ENCODE measurements around the gene UCKL1. TPM values are rescaled to one million over a fixed set of nuclear protein-coding genes. Genes with fewer than 3 reads are reported as not detected.

Gene UCKL1
- total RNA-seq, 4 donors from 2014 or later, result 16.6 to 31.0 (median 24.1) TPM

GRCh38 chr20:63913768-63914167, 42.4 kb downstream of the UCKL1 start:
- WGBS, result 96% methylated on average over 12 of the region's 12 CpGs
- Histone ChIP-seq H3K4me3 (no peak overlapping the region), H3K4me1 (peaks cover 9 to 41% (median 32%) of the 10 kb centered on the region in 4 donors), H3K36me3 (peaks cover 0 to 13% (median 11%) of the 10 kb centered on the region in 4 donors), H3K27me3 (no peaks in the 10 kb centered on the region), H3K9me3 (no peaks in the 10 kb centered on the region), H3K27ac (replicated peaks in 1 of 4) (no peak overlapping the region)
- no peak for TF ChIP-seq POLR2A (IDR thresholded peaks at IDR 0.05; ENCODE audit: low read depth)
- TF ChIP-seq EP300 (IDR thresholded peaks at IDR 0.05), result no peak
- no peak for TF ChIP-seq POLR2AphosphoS5 (IDR thresholded peaks at IDR 0.05)
- no peak for TF ChIP-seq CTCF (IDR thresholded peaks at IDR 0.05)
- intact Hi-C loops (cut with DNase I), result loop anchor here (5.0 kb wide), 1 partner anchor 59 kb away; no protein-coding TSS in a partner anchor
- no peak for DNase-seq (ENCODE audit: extremely low spot score)

- H3K4me1 ChIP-seq, result peaks cover 26 to 46% (median 35%) of the 10 kb centered on the region in 4 donors
- H3K27me3 ChIP-seq, result no peaks in the 10 kb centered on the region
- no peak overlapping the region for H3K4me3 ChIP-seq
- intact Hi-C loops (cut with DNase I), result loop anchor here (5.0 kb wide), 1 partner anchor 61 kb away; no protein-coding TSS in a partner anchor
- TF ChIP-seq CTCF (IDR thresholded peaks at IDR 0.05) (no peak), POLR2AphosphoS5 (IDR thresholded peaks at IDR 0.05) (no peak), POLR2A (IDR thresholded peaks at IDR 0.05; ENCODE audit: low read depth) (no peak), EP300 (IDR thresholded peaks at IDR 0.05) (no peak)
- DNase-seq (ENCODE audit: extremely low spot score), result no peak
- no peaks in the 10 kb centered on the region for H3K9me3 ChIP-seq
- H3K36me3 ChIP-seq, result peaks cover 0 to 3% (median 0%) of the 10 kb centered on the region in 4 donors
- 48% methylated on average over 12 of the region's 12 CpGs for WGBS
- H3K27ac ChIP-seq (replicated peaks in 1 of 4), result no peak overlapping the region
Observed at GRCh38 chr20:63911176-63911575, 45.0 kb downstream of the UCKL1 start.

GRCh38 chr20:63908008-63908682, 48.1 kb downstream of the UCKL1 start:
- TF ChIP-seq POLR2A (IDR thresholded peaks at IDR 0.05; ENCODE audit: low read depth) (no peak), CTCF (IDR thresholded peaks at IDR 0.05) (no peak), EP300 (IDR thresholded peaks at IDR 0.05) (no peak), POLR2AphosphoS5 (IDR thresholded peaks at IDR 0.05) (no peak)
- no peak for DNase-seq (ENCODE audit: extremely low spot score)
- Histone ChIP-seq H3K4me3 (no peak overlapping the region), H3K27me3 (no peaks in the 10 kb centered on the region), H3K4me1 (peaks cover 26 to 48% (median 35%) of the 10 kb centered on the region in 4 donors), H3K9me3 (no peaks in the 10 kb centered on the region), H3K27ac (replicated peaks in 1 of 4) (no peak overlapping the region), H3K36me3 (peaks cover 0 to 3% (median 0%) of the 10 kb centered on the region in 4 donors)
- WGBS, result 79% methylated on average over 14 of the region's 16 CpGs
- intact Hi-C loops (cut with DNase I), result no loop called here

GRCh38 chr20:63903796-63904561, 52.2 kb downstream of the UCKL1 start:
- DNase-seq (ENCODE audit: extremely low spot score), result no peak

More at GRCh38 chr20:63903796-63904561, 52.2 kb downstream of the UCKL1 start:
- Histone ChIP-seq H3K27me3 (no peaks in the 10 kb centered on the region), H3K4me3 (no peak overlapping the region), H3K27ac (replicated peaks in 1 of 4) (no peak overlapping the region), H3K36me3 (peaks cover 0 to 8% (median 0%) of the 10 kb centered on the region in 4 donors), H3K4me1 (peaks cover 20 to 34% (median 30%) of the 10 kb centered on the region in 4 donors), H3K9me3 (no peaks in the 10 kb centered on the region)
- WGBS, result 82% methylated on average over 11 of the region's 11 CpGs
- intact Hi-C loops (cut with DNase I), result no loop called here
- TF ChIP-seq POLR2A (IDR thresholded peaks at IDR 0.05; ENCODE audit: low read depth), result no peak
- TF ChIP-seq CTCF (IDR thresholded peaks at IDR 0.05), result no peak
- TF ChIP-seq POLR2AphosphoS5 (IDR thresholded peaks at IDR 0.05), result no peak
- TF ChIP-seq EP300 (IDR thresholded peaks at IDR 0.05), result no peak
